ENCODE results near the gene CDC16. TPM values are rescaled to one million over a fixed set of nuclear protein-coding genes. Genes with fewer than 3 reads are reported as not detected.

Gene CDC16
- total and polyA plus RNA-seq, 2 of the 8 experiments (the other 6 are each of a cell fraction or from before 2014, with no cell fraction given), result 42.5 to 83.4 TPM

GRCh38 chr13:114288157-114288591 is 53.5 kb downstream of the CDC16 start:
- no peaks in the 10 kb centered on the region for H3K4me1 ChIP-seq (replicated peaks in 1 of 4; ENCODE audit: control insufficient read depth in 3 of 4, insufficient read depth in 4 of 4, low read length in 3 of 4)
- no peak overlapping the region for H4K5ac ChIP-seq (ENCODE audit: insufficient read length, low read depth, low read length)
- TF ChIP-seq POLR2AphosphoS5 (IDR thresholded peaks at IDR 0.05; ENCODE audit: low read depth, low read length) (peak; percentile 34; the same call in 1 of the 2 replicates), EGR1 (IDR thresholded peaks at IDR 0.05; ENCODE audit: borderline replicate concordance, low read depth, low read length) (no peak)
- H3K79me2 ChIP-seq (ENCODE audit: control insufficient read depth in 1 of 2, insufficient read depth in 2 of 2, low read length in 2 of 2), result peaks cover 0 to 55% of the 10 kb centered on the region in 2 experiments; a peak in 2 of 4 replicates
- H3K27me3 ChIP-seq (replicated peaks in 1 of 4; ENCODE audit: control insufficient read depth in 3 of 4, extremely low read depth in 1 of 4, insufficient read depth in 3 of 4, low read length in 3 of 4), result no peaks in the 10 kb centered on the region
- ChIA-PET CTCF (ENCODE audit: partially characterized antibody) (no interaction called here), POLR2A (ENCODE audit: partially characterized antibody) (interaction anchor here (2.9 kb wide), 1 partner anchor 33 kb away, joined by 8 read pairs; no protein-coding TSS in a partner anchor)
- H2AK5ac ChIP-seq (ENCODE audit: low read depth, low read length), result no peak overlapping the region
- FAIRE-seq (no peak), DNase-seq (ENCODE audit: low read depth in 1 of 2, low spot score in 2 of 2) (no peak)
- no peak overlapping the region for H3K18ac ChIP-seq (ENCODE audit: extremely low read depth, low read length)
- no peak overlapping the region for H3K4me2 ChIP-seq (ENCODE audit: insufficient read depth in 1 of 2, low read depth in 2 of 2, low read length in 2 of 2)
- H2BK120ac ChIP-seq (replicated peaks; ENCODE audit: low read depth, low read length), result no peak overlapping the region
- H2BK15ac ChIP-seq (ENCODE audit: low read length), result no peak overlapping the region
- no peak overlapping the region for H4K91ac ChIP-seq (replicated peaks; ENCODE audit: insufficient read length, low read length)
- 0 out of 2 replicates have a peak overlapping the region, but pooled peaks have one; percentile 6 for H2BK12ac ChIP-seq (ENCODE audit: low read depth, low read length)
- H3K9ac ChIP-seq (replicated peaks in 1 of 4; ENCODE audit: extremely low read depth in 1 of 4, low read depth in 3 of 4, low read length in 3 of 4), result no peak overlapping the region
- H2BK20ac ChIP-seq (ENCODE audit: low read length), result no peak overlapping the region
- H3K9me3 ChIP-seq (ENCODE audit: insufficient read depth in 2 of 2, low read depth in 1 of 2, low read length in 1 of 2), result no peaks in the 10 kb centered on the region
- no peak overlapping the region; the same call in 1 of the 2 replicates for H2BK5ac ChIP-seq (ENCODE audit: low read depth, low read length)
- H3K56ac ChIP-seq (replicated peaks; ENCODE audit: insufficient read length, low read depth, low read length), result no peak overlapping the region
- H3K27ac ChIP-seq (ENCODE audit: low read depth, low read length), result no peak overlapping the region
- peaks cover 2 to 10% of the 10 kb centered on the region in 2 experiments for H4K20me1 ChIP-seq (replicated peaks in 1 of 2; ENCODE audit: control insufficient read depth in 1 of 2, insufficient read depth in 2 of 2, low read length in 2 of 2)
- H2AFZ ChIP-seq (ENCODE audit: low read length), result no peak overlapping the region
- no peak overlapping the region for H3K23ac ChIP-seq (ENCODE audit: insufficient read length)
- WGBS, 2 experiments (ENCODE audit: extremely low coverage in 1 of 2, insufficient coverage in 1 of 2, insufficient read length in 1 of 2, insufficient replicate concordance in 2 of 2, low coverage in 1 of 2, low lambda C conversion rate in 2 of 2, missing lambda C conversion rate in 1 of 2), result 89% methylated on average over 8 of the region's 8 CpGs; no CpG with 5 or more reads in 1 of the 2 experiments
- H3K4ac ChIP-seq (replicated peaks; ENCODE audit: insufficient read length, low read depth, low read length), result no peak overlapping the region
- H3K79me1 ChIP-seq (ENCODE audit: low read depth, low read length), result peaks cover 9% of the 10 kb centered on the region
- H3K36me3 ChIP-seq (ENCODE audit: control insufficient read depth in 2 of 4, insufficient read depth in 4 of 4, low read length in 3 of 4), result peaks cover 14 to 77% (median 39%) of the 10 kb centered on the region in 4 experiments
- H3K23me2 ChIP-seq (ENCODE audit: low read depth, low read length), result no peaks in the 10 kb centered on the region
- H3K4me3 ChIP-seq (ENCODE audit: extremely low read depth in 1 of 4, insufficient read depth in 2 of 4, low read depth in 3 of 4, low read length in 4 of 4), result no peak overlapping the region
- peak overlapping the region; percentile 65 for H4K8ac ChIP-seq (ENCODE audit: extremely low read depth, insufficient read depth, low read length)
- no peak overlapping the region for H3K14ac ChIP-seq (ENCODE audit: insufficient read length)
